GM11168 (cell line): ENCODE measurements around the gene EFHC2.
"Not testable (repeated sequence)": the region's sequence is repeated elsewhere in the genome, so short reads cannot be mapped to it uniquely, and the experiment has no call there.

Experiments
- in situ Hi-C: fragments of 300-500 bp; cut with MboI; formaldehyde crosslinking; loops from one replicate; pipeline ENCODE4 v1.12.0; 2022; ENCODE audit warnings: low sequenced_read_pairs; ENCODE audit not compliant: unreplicated experiment

EFHC2 gene

GRCh38 chrX:44235534-44235933 lies 107.9 kb downstream of the EFHC2 start:
- in situ Hi-C loops, result no loop called here

- in situ Hi-C loops, result no loop called here
Measured at GRCh38 chrX:44234541-44234940, 108.9 kb downstream of the EFHC2 start.

GRCh38 chrX:44234116-44234515 lies 109.4 kb downstream of the EFHC2 start:
- in situ Hi-C loops, result no loop called here

- in situ Hi-C loops, result no loop called here
Measured at GRCh38 chrX:44232081-44232480, 111.4 kb downstream of the EFHC2 start.

- in situ Hi-C loops, result no loop called here
Measured at GRCh38 chrX:44228621-44229020, 114.9 kb downstream of the EFHC2 start.

GRCh38 chrX:44227991-44228390 lies 115.5 kb downstream of the EFHC2 start:
- in situ Hi-C loops, result no loop called here

- in situ Hi-C loops, result no loop called here
Measured at GRCh38 chrX:44225667-44226066, 117.8 kb downstream of the EFHC2 start.

- in situ Hi-C loops, result no loop called here
Measured at GRCh38 chrX:44224760-44225159, 118.7 kb downstream of the EFHC2 start.

GRCh38 chrX:44223150-44223549 lies 120.3 kb downstream of the EFHC2 start:
- in situ Hi-C loops, result no loop called here

GRCh38 chrX:44218465-44218864 lies 125.0 kb downstream of the EFHC2 start:
- in situ Hi-C loops, result no loop called here

GRCh38 chrX:44216171-44216570 lies 127.3 kb downstream of the EFHC2 start:
- in situ Hi-C loops, result no loop called here

GRCh38 chrX:44203791-44204190 lies 139.7 kb downstream of the EFHC2 start:
- in situ Hi-C loops, result no loop called here

GRCh38 chrX:44202596-44202995 lies 140.9 kb downstream of the EFHC2 start:
- in situ Hi-C loops, result no loop called here

- in situ Hi-C loops, result no loop called here
Measured at GRCh38 chrX:44189116-44189515, 154.4 kb downstream of the EFHC2 start.

- in situ Hi-C loops, result not testable (repeated sequence)
Measured at GRCh38 chrX:44187915-44188314, 155.6 kb downstream of the EFHC2 start.

GRCh38 chrX:44183329-44183728 lies 160.1 kb downstream of the EFHC2 start:
- in situ Hi-C loops, result no loop called here

- in situ Hi-C loops, result no loop called here
Measured at GRCh38 chrX:44178274-44179053, 165.0 kb downstream of the EFHC2 start.

- in situ Hi-C loops, result no loop called here
Measured at GRCh38 chrX:44175455-44175854, 168.0 kb downstream of the EFHC2 start.

- in situ Hi-C loops, result no loop called here
Measured at GRCh38 chrX:44174061-44174460, 169.4 kb downstream of the EFHC2 start.

GRCh38 chrX:44173219-44173618 lies 170.3 kb downstream of the EFHC2 start:
- in situ Hi-C loops, result no loop called here

- in situ Hi-C loops, result no loop called here
Measured at GRCh38 chrX:44167116-44167515, 176.4 kb downstream of the EFHC2 start.

GRCh38 chrX:44162964-44163475 lies 180.5 kb downstream of the EFHC2 start:
- in situ Hi-C loops, result no loop called here
